Fibroblast of lung (primary cell): ENCODE measurements around the gene FOXL1. TPM values are rescaled to one million over a fixed set of nuclear protein-coding genes. Genes with fewer than 3 reads are reported as not detected.

Source experiments
- DNase-seq, 2 donors: peaks; one replicate each; pipeline versions ENCODE4 v3.0.0 to v3.0.0-alpha.2; 2010; ENCODE audit warnings: low read depth in 2 of 2
- H2AFZ ChIP-seq: 2 replicates; pipeline ENCODE4 v1.5.1; 2012; ENCODE audit warnings: low read length, control low read depth, inconsistent platforms
- H3K27ac ChIP-seq: 2 replicates; pipeline ENCODE4 v1.5.1; 2011; ENCODE audit warnings: low read length, control low read depth; ENCODE audit not compliant: insufficient read depth
- H3K27me3 ChIP-seq: 2 replicates; pipeline ENCODE4 v1.5.1; 2011; ENCODE audit warnings: mild to moderate bottlenecking, low read length; ENCODE audit not compliant: control insufficient read depth, insufficient read depth
- H3K36me3 ChIP-seq: 2 replicates; pipeline ENCODE4 v1.5.1; 2011; ENCODE audit warnings: low read length; ENCODE audit not compliant: control insufficient read depth, insufficient read depth
- H3K4me1 ChIP-seq: 2 replicates; pipeline ENCODE4 v1.5.1; 2011; ENCODE audit warnings: low read length; ENCODE audit not compliant: control insufficient read depth, insufficient read depth; ENCODE audit errors: extremely low read depth
- H3K4me2 ChIP-seq: 2 replicates; pipeline ENCODE4 v1.5.1; 2011; ENCODE audit warnings: low read length, control low read depth; ENCODE audit not compliant: insufficient read depth; ENCODE audit errors: extremely low read depth
- H3K4me3 ChIP-seq, 4 experiments: fragments of 200-600 bp in 1 of 4; sonication (generic) in 1 of 4; replicated peaks in 1 of 4; 2 replicates each; pipeline ENCODE4 v1.5.1; 2011 to 2016; ENCODE audit warnings: low read length in 4 of 4, low read depth in 3 of 4, mild to moderate bottlenecking in 3 of 4, control low read depth in 2 of 4, inconsistent platforms in 1 of 4, mixed read lengths in 1 of 4; ENCODE audit not compliant: insufficient read depth in 1 of 4; ENCODE audit errors: control extremely low read depth in 1 of 4
- H3K79me2 ChIP-seq: 2 replicates; pipeline ENCODE4 v1.5.1; 2012; ENCODE audit warnings: mild to moderate bottlenecking, low read length, inconsistent platforms; ENCODE audit not compliant: control insufficient read depth, insufficient read depth
- H3K9ac ChIP-seq: 2 replicates; pipeline ENCODE4 v1.5.1; 2011; ENCODE audit warnings: mild to moderate bottlenecking, low read length, control low read depth; ENCODE audit not compliant: insufficient read depth
- H3K9me3 ChIP-seq: 2 replicates; pipeline ENCODE4 v1.5.1; 2012; ENCODE audit warnings: low read depth, low read length; ENCODE audit not compliant: control insufficient read depth, insufficient read depth
- H4K20me1 ChIP-seq: 2 replicates; pipeline ENCODE4 v1.5.1; 2011; ENCODE audit warnings: low read length; ENCODE audit not compliant: control insufficient read depth, insufficient read depth; ENCODE audit errors: extremely low read depth
- EZH2 ChIP-seq: IDR thresholded peaks from 2 replicates; pipeline ENCODE4 v1.5.1; 2012; ENCODE audit warnings: low read length, control low read depth, mild to moderate bottlenecking; ENCODE audit errors: missing control alignments
- polyA plus RNA-seq, 2 donors: library from polyadenylated mRNA; depleted of rRNA in 1 of 2; stranded (reverse) in 1 of 2; unstranded in 1 of 2; fragments of >200 nt; gene quantifications; 2 replicates each; pipeline ENCODE4 v1.2.1, GENCODE V29; 2011 to 2012; ENCODE audit warnings: missing spikeins in 1 of 2
- total RNA-seq: library from RNA; depleted of rRNA; stranded (reverse); fragments of >200 nt; gene quantifications from 2 replicates; pipeline ENCODE4 v1.2.1, GENCODE V29; 2014
- TF ChIP-seq, protein P1 (sequence below), 2 donors: IDR thresholded peaks in 1 of 2; conservative IDR thresholded peaks in 1 of 2; 1 replicate in 1 of 2; 2 replicates in 1 of 2; pipeline ENCODE4 v1.5.1; 2011 to 2012; ENCODE audit warnings: low read length in 2 of 2, control low read depth in 1 of 2, inconsistent platforms in 1 of 2, low read depth in 1 of 2, mild to moderate bottlenecking in 1 of 2

Gene FOXL1
- total and polyA plus RNA-seq, 2 donors (not counting 1 experiment from before 2014, with no cell fraction given): 5.9 to 27.4 TPM

DNA sequence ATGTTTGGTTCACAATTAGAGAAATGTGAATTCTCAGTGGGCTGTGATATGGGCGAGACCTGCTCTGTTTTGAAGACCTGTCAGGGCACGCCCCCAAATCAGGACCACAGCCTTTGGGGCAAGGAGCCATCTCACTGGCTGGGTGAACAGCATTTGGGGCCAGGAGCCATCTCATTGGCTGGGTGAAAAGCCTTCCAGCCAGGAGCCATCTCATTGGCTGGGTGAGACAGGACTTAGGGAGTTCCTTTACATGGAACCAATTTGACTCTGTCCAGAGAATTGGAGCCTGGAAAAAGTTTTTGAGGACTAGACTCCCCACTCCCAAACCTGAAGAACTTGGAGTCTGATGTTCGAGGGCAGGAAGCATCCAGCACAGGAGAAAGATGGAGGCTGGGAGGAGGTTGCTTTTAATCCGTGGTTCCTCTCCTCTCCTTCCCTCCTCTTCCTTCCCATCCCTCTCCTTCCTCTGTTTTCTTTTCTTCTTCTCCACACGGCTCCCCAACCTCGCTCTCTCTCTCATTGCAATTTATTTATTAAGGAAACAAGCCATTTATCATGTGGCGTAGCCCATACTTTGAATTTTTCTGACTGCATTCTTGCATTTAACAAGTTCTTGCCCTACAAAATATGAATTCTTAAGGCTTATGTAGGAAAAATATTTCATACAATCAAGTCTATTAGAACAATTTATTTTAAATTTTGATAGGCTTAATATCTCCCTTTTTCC, 19.7 kb downstream of the FOXL1 start:
- Histone ChIP-seq H3K27ac (no peak overlapping the region), H4K20me1 (no peaks in the 10 kb centered on the region), H3K4me2 (no peak overlapping the region), H3K27me3 (no peaks in the 10 kb centered on the region), H3K4me1 (peaks cover 5% of the 10 kb centered on the region), H3K4me3 (no peak overlapping the region), H3K36me3 (no peaks in the 10 kb centered on the region), H2AFZ (no peak overlapping the region), H3K9ac (no peak overlapping the region), H3K9me3 (no peaks in the 10 kb centered on the region), H3K79me2 (no peaks in the 10 kb centered on the region)
- TF ChIP-seq, protein P1, sequence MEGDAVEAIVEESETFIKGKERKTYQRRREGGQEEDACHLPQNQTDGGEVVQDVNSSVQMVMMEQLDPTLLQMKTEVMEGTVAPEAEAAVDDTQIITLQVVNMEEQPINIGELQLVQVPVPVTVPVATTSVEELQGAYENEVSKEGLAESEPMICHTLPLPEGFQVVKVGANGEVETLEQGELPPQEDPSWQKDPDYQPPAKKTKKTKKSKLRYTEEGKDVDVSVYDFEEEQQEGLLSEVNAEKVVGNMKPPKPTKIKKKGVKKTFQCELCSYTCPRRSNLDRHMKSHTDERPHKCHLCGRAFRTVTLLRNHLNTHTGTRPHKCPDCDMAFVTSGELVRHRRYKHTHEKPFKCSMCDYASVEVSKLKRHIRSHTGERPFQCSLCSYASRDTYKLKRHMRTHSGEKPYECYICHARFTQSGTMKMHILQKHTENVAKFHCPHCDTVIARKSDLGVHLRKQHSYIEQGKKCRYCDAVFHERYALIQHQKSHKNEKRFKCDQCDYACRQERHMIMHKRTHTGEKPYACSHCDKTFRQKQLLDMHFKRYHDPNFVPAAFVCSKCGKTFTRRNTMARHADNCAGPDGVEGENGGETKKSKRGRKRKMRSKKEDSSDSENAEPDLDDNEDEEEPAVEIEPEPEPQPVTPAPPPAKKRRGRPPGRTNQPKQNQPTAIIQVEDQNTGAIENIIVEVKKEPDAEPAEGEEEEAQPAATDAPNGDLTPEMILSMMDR (conservative IDR thresholded peaks at IDR 0.05 in 1 of 2, IDR thresholded peaks at IDR 0.05 in 1 of 2; ENCODE audit: low read depth in 1 of 2, low read length in 2 of 2): no peak
- TF ChIP-seq EZH2: no peak
- peak in 1 of 2 donors; percentile 70 for DNase-seq

DNA sequence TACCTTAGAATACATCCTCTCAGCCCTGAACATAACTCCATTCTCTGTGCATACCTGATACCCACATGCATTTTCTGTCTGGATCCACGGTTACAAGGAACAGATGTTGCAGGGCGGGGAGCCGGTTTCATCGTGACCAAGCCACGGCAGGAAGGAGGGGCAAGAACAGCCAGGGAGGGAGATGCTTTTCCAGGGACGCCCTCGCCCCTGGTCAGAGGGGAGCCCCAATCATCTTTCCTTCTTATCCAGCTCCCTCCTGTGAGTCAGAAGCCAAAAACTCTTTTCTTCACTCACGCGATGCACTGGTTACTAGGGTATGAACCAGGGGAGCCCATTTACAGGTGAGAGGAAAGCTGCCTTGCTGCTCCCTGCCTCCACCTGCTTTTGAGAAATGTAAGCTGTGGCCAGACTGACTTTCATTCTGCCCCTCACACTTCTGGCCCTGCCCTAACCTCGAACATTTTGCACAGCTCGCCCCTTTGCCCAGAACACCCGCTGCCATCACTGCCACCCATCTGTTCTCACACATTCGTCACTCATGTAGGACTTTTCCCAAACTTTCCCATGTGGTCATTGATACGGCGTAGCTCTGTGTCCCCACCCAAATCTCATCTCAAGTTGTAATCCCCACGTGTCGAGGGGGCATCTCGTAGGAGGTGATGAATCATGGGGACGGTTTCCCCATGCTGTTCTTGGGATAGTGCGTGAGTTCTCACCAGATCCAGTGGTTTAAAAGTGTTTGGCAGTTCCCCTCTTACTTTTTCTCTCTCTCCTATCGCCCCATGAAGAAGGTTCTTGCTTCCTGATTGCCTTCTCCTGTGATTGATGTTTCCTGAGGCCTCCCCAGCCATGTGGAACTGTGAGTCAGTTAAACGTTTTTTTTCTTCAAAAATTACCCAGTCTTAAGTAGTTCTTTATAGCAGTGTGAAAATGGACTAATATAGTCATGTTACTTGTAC, 20.5 kb downstream of the FOXL1 start:
- no peak overlapping the region for H3K27ac ChIP-seq
- no peaks in the 10 kb centered on the region for H4K20me1 ChIP-seq
- H3K36me3 ChIP-seq: no peaks in the 10 kb centered on the region
- H3K27me3 ChIP-seq: no peaks in the 10 kb centered on the region
- TF ChIP-seq, protein P1 (conservative IDR thresholded peaks at IDR 0.05 in 1 of 2, IDR thresholded peaks at IDR 0.05 in 1 of 2; ENCODE audit: low read depth in 1 of 2, low read length in 2 of 2): no peak
- TF ChIP-seq EZH2: no peak
- no peaks in the 10 kb centered on the region for H3K9me3 ChIP-seq
- H3K4me3 ChIP-seq: no peak overlapping the region
- DNase-seq: peak in 1 of 2 donors; percentile 72
- H3K9ac ChIP-seq: no peak overlapping the region
- no peaks in the 10 kb centered on the region for H3K79me2 ChIP-seq
- no peak overlapping the region for H3K4me2 ChIP-seq
- H3K4me1 ChIP-seq: peaks cover 5% of the 10 kb centered on the region
- H2AFZ ChIP-seq: peak overlapping the region; percentile 9

DNA sequence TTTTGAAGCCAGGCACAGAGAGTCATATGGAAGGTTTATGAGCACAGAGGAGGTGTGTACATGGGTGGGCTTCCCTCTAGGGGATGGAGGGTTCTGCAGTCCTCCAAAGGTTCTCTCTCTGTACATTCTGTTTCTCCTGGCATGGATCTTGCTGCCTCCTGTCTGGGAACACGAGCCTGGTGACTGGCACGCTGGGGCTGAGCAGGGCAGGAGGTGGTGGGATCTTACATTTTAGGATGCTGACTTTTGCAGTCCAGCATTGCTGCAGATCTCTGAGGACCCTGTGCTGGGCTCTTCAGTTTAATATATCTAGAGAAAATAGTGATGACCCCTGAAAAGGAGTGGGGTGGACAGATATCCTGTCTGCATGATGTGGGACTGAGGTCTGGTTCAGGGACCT, 23.0 kb downstream of the FOXL1 start:
- H3K4me1 ChIP-seq: peaks cover 2% of the 10 kb centered on the region
- H4K20me1 ChIP-seq: no peaks in the 10 kb centered on the region
- no peaks in the 10 kb centered on the region for H3K27me3 ChIP-seq
- H3K79me2 ChIP-seq: no peaks in the 10 kb centered on the region
- no peaks in the 10 kb centered on the region for H3K36me3 ChIP-seq
- no peak overlapping the region for H3K4me3 ChIP-seq
- no peak for DNase-seq
- TF ChIP-seq, protein P1 (conservative IDR thresholded peaks at IDR 0.05 in 1 of 2, IDR thresholded peaks at IDR 0.05 in 1 of 2; ENCODE audit: low read depth in 1 of 2, low read length in 2 of 2): no peak
- TF ChIP-seq EZH2: no peak
- H3K27ac ChIP-seq: no peak overlapping the region
- H2AFZ ChIP-seq: no peak overlapping the region
- no peak overlapping the region for H3K4me2 ChIP-seq
- H3K9ac ChIP-seq: no peak overlapping the region
- no peaks in the 10 kb centered on the region for H3K9me3 ChIP-seq
